ENCODE measurements around the gene SERPINA10. TPM values are rescaled to one million over a fixed set of nuclear protein-coding genes. Genes with fewer than 3 reads are reported as not detected.

SERPINA10 gene
- total RNA-seq, 1 experiment from 2014 or later, result 0.04 TPM

- H3K4me1 Mint-ChIP-seq, result 0 out of 2 replicates have a peak, but pooled peaks cover 3% of the 10 kb centered on the region
- no peak overlapping the region for H3K4me3 Mint-ChIP-seq
- peaks cover 6% of the 10 kb centered on the region for H3K9me3 Mint-ChIP-seq
- H3K27ac Mint-ChIP-seq, result no peak overlapping the region; the same call in 1 of the 2 replicates
- ATAC-seq (no peak), DNase-seq (ENCODE audit: low spot score) (no peak)
- POLR2A ChIA-PET, result no interaction called here
- no peaks in the 10 kb centered on the region for H3K27me3 Mint-ChIP-seq (ENCODE audit: low read depth)
- CTCF ChIA-PET, result no interaction called here
- no peaks in the 10 kb centered on the region for H3K36me3 Mint-ChIP-seq
- TF ChIP-seq ZNF281 (CRISPR knock-in tag; IDR thresholded peaks at IDR 0.05) (no peak), NFYB (CRISPR knock-in tag; conservative IDR thresholded peaks at IDR 0.05; ENCODE audit: low read depth) (no peak), TCF7 (CRISPR knock-in tag; IDR thresholded peaks at IDR 0.05; ENCODE audit: low read depth) (no peak), TEAD4 (CRISPR knock-in tag; IDR thresholded peaks at IDR 0.05) (no peak), GRHL2 (CRISPR knock-in tag; IDR thresholded peaks at IDR 0.05; ENCODE audit: insufficient replicate concordance, severe bottlenecking) (no peak), NR3C1 (CRISPR knock-in tag; conservative IDR thresholded peaks at IDR 0.05; ENCODE audit: low read depth) (no peak), USF2 (CRISPR knock-in tag; IDR thresholded peaks at IDR 0.05) (no peak), ETV6 (CRISPR knock-in tag; IDR thresholded peaks at IDR 0.05) (no peak), GABPB1 (CRISPR knock-in tag; IDR thresholded peaks at IDR 0.05) (no peak), ZNF121 (CRISPR knock-in tag; IDR thresholded peaks at IDR 0.05) (no peak), SP1 (CRISPR knock-in tag; conservative IDR thresholded peaks at IDR 0.05) (no peak), ELF4 (CRISPR knock-in tag; IDR thresholded peaks at IDR 0.05; ENCODE audit: low read depth) (no peak), E2F1 (CRISPR knock-in tag; IDR thresholded peaks at IDR 0.05) (no peak), IRF2 (CRISPR knock-in tag; IDR thresholded peaks at IDR 0.05; ENCODE audit: borderline replicate concordance, low read depth) (no peak), MAX (CRISPR knock-in tag; IDR thresholded peaks at IDR 0.05) (no peak), HMGA2 (CRISPR knock-in tag; IDR thresholded peaks at IDR 0.05) (no peak), ZNF416 (CRISPR knock-in tag; IDR thresholded peaks at IDR 0.05) (no peak), SMAD4 (CRISPR knock-in tag; IDR thresholded peaks at IDR 0.05) (no peak)
These were observed 1.7 kb downstream of the SERPINA10 start for GRCh38 chr14:94291159-94291905.

- no peaks in the 10 kb centered on the region for H3K27me3 Mint-ChIP-seq (ENCODE audit: low read depth)
- CTCF ChIA-PET, result no interaction called here
- peaks cover 6% of the 10 kb centered on the region for H3K9me3 Mint-ChIP-seq
- H3K27ac Mint-ChIP-seq, result no peak overlapping the region
- POLR2A ChIA-PET, result no interaction called here
- TF ChIP-seq ERG (CRISPR knock-in tag; IDR thresholded peaks at IDR 0.05), result no peak
- ATAC-seq (no peak), DNase-seq (ENCODE audit: low spot score) (no peak)
- H3K36me3 Mint-ChIP-seq, result no peaks in the 10 kb centered on the region
- H3K4me3 Mint-ChIP-seq, result no peak overlapping the region
- 0 out of 2 replicates have a peak, but pooled peaks cover 3% of the 10 kb centered on the region for H3K4me1 Mint-ChIP-seq
These were observed 2.9 kb downstream of the SERPINA10 start for GRCh38 chr14:94290197-94290596.
